ENCODE results near the gene MYBPC1. TPM values are rescaled to one million over a fixed set of nuclear protein-coding genes. Genes with fewer than 3 reads are reported as not detected.
A peak's percentile ranks its signal among the peaks of the same experiment; 100 is the strongest.

The MYBPC1 gene
- total and polyA plus RNA-seq, 9 of the 15 experiments (the other 6 are each of a cell fraction or from before 2014, with no cell fraction given), result not detected

- Histone ChIP-seq H3K9me3 (replicated peaks; ENCODE audit: control insufficient read depth, insufficient read depth, low read depth, low read length) (no peaks in the 10 kb centered on the region), H4K20me1 (replicated peaks; ENCODE audit: control insufficient read depth, insufficient read depth, low read length) (no peaks in the 10 kb centered on the region), H3K27me3 (ENCODE audit: control insufficient read depth in 2 of 2, insufficient read depth in 2 of 2, low read length in 2 of 2) (peaks cover 5 to 29% of the 10 kb centered on the region in 2 experiments; a peak in 4 of 5 replicates), H3K9ac (ENCODE audit: insufficient read depth in 1 of 2, low read depth in 2 of 2, low read length in 2 of 2) (no peak overlapping the region), H3K4me1 (replicated peaks in 1 of 2; ENCODE audit: control insufficient read depth in 2 of 2, insufficient read depth in 2 of 2, low read length in 2 of 2) (no peaks in the 10 kb centered on the region), H3K79me2 (ENCODE audit: control insufficient read depth, insufficient read depth, low read length) (no peaks in the 10 kb centered on the region), H2AFZ (ENCODE audit: low read depth, low read length) (no peak overlapping the region), H3K4me3 (no peak overlapping the region), H3K9me1 (ENCODE audit: control insufficient read depth, insufficient read depth, low read length) (no peaks in the 10 kb centered on the region), H3K27ac (ENCODE audit: extremely low read depth, low read depth, low read length) (no peak overlapping the region), H3K36me3 (ENCODE audit: control insufficient read depth, insufficient read depth, low read length) (no peaks in the 10 kb centered on the region), H3K4me2 (ENCODE audit: insufficient read depth, low read length) (no peak overlapping the region)
- ChIA-PET POLR2A (interaction anchor here (0.7 kb wide), 1 partner anchor 911 kb away, joined by 4 read pairs; no protein-coding TSS in a partner anchor), CTCF (ENCODE audit: low intra/inter-chr PET ratio) (no interaction called here)
- no TSS peak for BruUV-seq (replicated peaks)
- DNase-seq (ENCODE audit: extremely low read depth in 1 of 4, low spot score in 3 of 4) (no peak), FAIRE-seq (no peak), ATAC-seq (no peak)
- intact Hi-C loops (cut with micrococcal nuclease), result no loop called here
- WGBS (ENCODE audit: insufficient coverage, low coverage, missing lambda C conversion rate), result 4% methylated on average over 7 of the region's 7 CpGs
- in situ Hi-C loops (cut with MboI), result no loop called here
- TF ChIP-seq ZNF766 (CRISPR knock-in tag; conservative IDR thresholded peaks at IDR 0.05) (no peak), TRIM24 (IDR thresholded peaks at IDR 0.05) (no peak), NUFIP1 (IDR thresholded peaks at IDR 0.05; ENCODE audit: partially characterized antibody) (no peak), ZNF347 (CRISPR knock-in tag; IDR thresholded peaks at IDR 0.05; ENCODE audit: low read depth) (no peak), XRCC4 (IDR thresholded peaks at IDR 0.05; ENCODE audit: extremely low read depth, insufficient read depth, insufficient read length) (no peak), HDAC1 (IDR thresholded peaks at IDR 0.05) (no peak), CEBPG (CRISPR knock-in tag; IDR thresholded peaks at IDR 0.05) (no peak), CEBPG (tag; conservative IDR thresholded peaks at IDR 0.05 in 1 of 2, IDR thresholded peaks at IDR 0.05 in 1 of 2) (peak; percentile 44 to 56; a peak in 3 of 4 replicates), ATF7 (IDR thresholded peaks at IDR 0.05) (no peak), CEBPB (tag; IDR thresholded peaks at IDR 0.05) (peak; percentile 69)
Measured at GRCh38 chr12:101612160-101612916, 17.6 kb downstream of the MYBPC1 start.

Data from K562 (cell line).